Progenitor cell of endocrine pancreas (in vitro differentiated cells): Measurements from ENCODE around the gene MRPL36. TPM values are rescaled to one million over a fixed set of nuclear protein-coding genes. Genes with fewer than 3 reads are reported as not detected.

Experiments used
- DNase-seq: peaks from one replicate; pipeline ENCODE4 v3.0.0; 2021; ENCODE audit warnings: low spot score; ENCODE audit not compliant: unreplicated experiment
- H3K27ac Mint-ChIP-seq: 2 replicates; pipeline ENCODE4 v1.8.0; 2021; ENCODE audit warnings: mild to moderate bottlenecking, moderate library complexity, mixed read lengths
- H3K27me3 Mint-ChIP-seq: 2 replicates; pipeline ENCODE4 v1.8.0; 2021; ENCODE audit warnings: mixed read lengths
- H3K36me3 Mint-ChIP-seq: 2 replicates; pipeline ENCODE4 v1.8.0; 2022; ENCODE audit warnings: mixed read lengths; ENCODE audit not compliant: insufficient read depth
- H3K4me1 Mint-ChIP-seq: 2 replicates; pipeline ENCODE4 v1.8.0; 2021; ENCODE audit warnings: low read depth, mixed read lengths
- H3K4me3 Mint-ChIP-seq: 2 replicates; pipeline ENCODE4 v1.8.0; 2021; ENCODE audit warnings: low read depth, mild to moderate bottlenecking, moderate library complexity, mixed read lengths
- H3K9me3 Mint-ChIP-seq: 2 replicates; pipeline ENCODE4 v1.8.0; 2021; ENCODE audit warnings: low read depth, mixed read lengths
- total RNA-seq: library from RNA; stranded (reverse); gene quantifications from 2 replicates; pipeline ENCODE4 v1.2.1, GENCODE V29; 2021
- TF ChIP-seq, protein P1 (sequence below): fragments of 200-600 bp; sonication (generic); IDR thresholded peaks from one replicate; pipeline ENCODE4 v1.5.0; 2021; ENCODE audit warnings: antibody characterized with exemption, mild to moderate bottlenecking; ENCODE audit not compliant: unreplicated experiment

MRPL36 gene
- total RNA-seq, 1 donor from 2014 or later, result 40.5 TPM

DNA sequence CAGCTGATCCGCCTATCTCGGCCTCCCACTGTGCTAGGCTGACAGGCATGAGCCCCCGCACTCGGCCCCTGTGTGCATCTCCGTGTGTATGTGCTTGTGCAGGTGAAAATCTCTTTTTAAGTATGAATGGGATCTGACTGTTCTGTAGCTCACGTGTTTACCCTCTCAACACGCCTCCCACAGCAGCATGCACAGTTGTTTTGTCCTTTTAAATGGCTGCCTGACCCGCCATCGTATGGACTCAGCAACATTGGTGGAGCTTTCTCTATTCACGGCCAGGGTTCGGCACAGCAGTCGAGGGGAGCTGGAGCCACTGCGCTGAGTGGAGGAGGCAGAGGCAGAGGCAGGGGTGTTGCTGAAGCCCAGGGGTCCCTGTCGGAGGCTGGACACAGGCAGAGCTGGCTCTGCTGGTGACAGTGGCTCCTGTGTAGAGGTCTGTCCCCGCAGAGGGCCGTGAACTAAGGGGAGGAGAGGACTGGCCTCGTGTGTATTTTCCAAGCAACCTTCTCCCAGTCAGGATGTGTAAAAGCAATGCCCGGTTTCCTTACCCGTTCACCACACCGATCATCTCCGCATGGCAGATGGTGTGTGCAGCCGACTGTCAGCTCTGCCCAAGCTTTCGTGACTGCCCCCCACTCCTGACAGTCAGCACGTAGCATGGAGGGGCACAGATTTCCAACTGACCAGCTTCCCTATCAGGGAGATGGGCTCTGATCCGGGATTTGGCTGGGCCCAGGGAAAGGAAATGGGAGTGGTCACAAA is 37.3 kb downstream of the MRPL36 start:
- TF ChIP-seq, protein P1, sequence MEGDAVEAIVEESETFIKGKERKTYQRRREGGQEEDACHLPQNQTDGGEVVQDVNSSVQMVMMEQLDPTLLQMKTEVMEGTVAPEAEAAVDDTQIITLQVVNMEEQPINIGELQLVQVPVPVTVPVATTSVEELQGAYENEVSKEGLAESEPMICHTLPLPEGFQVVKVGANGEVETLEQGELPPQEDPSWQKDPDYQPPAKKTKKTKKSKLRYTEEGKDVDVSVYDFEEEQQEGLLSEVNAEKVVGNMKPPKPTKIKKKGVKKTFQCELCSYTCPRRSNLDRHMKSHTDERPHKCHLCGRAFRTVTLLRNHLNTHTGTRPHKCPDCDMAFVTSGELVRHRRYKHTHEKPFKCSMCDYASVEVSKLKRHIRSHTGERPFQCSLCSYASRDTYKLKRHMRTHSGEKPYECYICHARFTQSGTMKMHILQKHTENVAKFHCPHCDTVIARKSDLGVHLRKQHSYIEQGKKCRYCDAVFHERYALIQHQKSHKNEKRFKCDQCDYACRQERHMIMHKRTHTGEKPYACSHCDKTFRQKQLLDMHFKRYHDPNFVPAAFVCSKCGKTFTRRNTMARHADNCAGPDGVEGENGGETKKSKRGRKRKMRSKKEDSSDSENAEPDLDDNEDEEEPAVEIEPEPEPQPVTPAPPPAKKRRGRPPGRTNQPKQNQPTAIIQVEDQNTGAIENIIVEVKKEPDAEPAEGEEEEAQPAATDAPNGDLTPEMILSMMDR, result no peak
- Mint-ChIP-seq H3K4me1 (no peaks in the 10 kb centered on the region), H3K36me3 (no peaks in the 10 kb centered on the region), H3K27me3 (peaks cover 29% of the 10 kb centered on the region), H3K9me3 (peaks cover 6% of the 10 kb centered on the region), H3K4me3 (no peak overlapping the region), H3K27ac (no peak overlapping the region)
- peak; percentile 3 for DNase-seq

DNA sequence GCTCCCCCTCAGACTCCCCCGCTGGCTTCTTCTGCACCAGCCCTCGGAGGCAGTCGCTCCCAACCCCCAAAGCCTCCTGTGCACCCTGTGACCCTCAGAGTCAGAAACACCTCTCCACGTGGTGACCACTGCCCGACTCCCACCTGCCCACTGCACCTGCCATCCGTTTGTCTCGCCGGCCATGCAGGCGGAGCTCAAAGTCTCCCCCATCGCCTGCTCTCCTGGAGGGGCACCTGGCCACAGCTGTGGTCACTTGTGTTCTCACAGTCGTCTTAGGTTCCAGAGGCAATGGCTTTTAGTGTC is 38.2 kb downstream of the MRPL36 start:
- DNase-seq, result no peak
- TF ChIP-seq, protein P1, result no peak
- no peak overlapping the region for H3K4me3 Mint-ChIP-seq
- peaks cover 6% of the 10 kb centered on the region for H3K9me3 Mint-ChIP-seq
- no peaks in the 10 kb centered on the region for H3K36me3 Mint-ChIP-seq
- no peaks in the 10 kb centered on the region for H3K4me1 Mint-ChIP-seq
- peaks cover 29% of the 10 kb centered on the region for H3K27me3 Mint-ChIP-seq
- H3K27ac Mint-ChIP-seq, result no peak overlapping the region

DNA sequence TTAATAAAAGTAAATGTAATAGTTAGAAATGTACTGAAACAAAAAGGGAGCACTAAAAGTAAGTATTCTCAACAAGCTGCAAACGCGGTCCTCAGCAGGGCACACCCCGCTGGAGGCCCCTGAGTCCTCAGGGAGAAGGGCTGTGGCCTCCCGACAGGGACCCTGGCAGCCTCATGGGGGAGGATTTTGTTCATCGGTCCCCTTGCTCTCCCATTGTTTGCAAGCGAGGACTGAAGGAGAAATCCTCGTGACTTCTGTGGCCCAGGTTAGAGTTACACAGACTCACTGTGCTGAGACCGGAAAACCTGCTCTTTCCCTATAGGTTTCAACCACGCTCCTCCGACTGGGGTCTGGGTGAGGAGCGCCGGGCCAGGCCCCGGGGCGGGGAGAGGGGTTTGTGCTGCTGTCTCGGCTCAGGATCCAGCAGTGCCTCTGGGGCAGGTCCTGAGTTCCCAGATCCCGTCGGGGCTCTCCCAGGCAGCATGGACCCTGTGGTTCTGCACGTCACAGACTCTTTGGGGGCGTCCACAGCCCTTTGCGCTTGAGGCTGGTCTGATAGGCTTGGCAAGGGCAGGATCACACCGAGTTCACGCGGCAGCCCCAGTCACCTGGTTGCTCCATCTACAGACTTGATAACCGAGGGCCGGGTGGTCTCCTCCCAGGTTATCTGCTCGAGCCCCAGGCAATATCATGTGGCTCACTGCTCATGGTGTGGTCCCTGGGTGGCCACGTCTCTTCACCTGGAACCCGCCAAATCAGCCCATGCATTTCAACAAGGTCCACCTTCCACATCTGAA is 38.8 kb downstream of the MRPL36 start:
- Mint-ChIP-seq H3K4me1 (peaks cover 3% of the 10 kb centered on the region), H3K27ac (no peak overlapping the region), H3K9me3 (peaks cover 6% of the 10 kb centered on the region), H3K36me3 (no peaks in the 10 kb centered on the region), H3K4me3 (no peak overlapping the region), H3K27me3 (peaks cover 29% of the 10 kb centered on the region)
- DNase-seq, result peak; percentile 7
- TF ChIP-seq, protein P1, result no peak

DNA sequence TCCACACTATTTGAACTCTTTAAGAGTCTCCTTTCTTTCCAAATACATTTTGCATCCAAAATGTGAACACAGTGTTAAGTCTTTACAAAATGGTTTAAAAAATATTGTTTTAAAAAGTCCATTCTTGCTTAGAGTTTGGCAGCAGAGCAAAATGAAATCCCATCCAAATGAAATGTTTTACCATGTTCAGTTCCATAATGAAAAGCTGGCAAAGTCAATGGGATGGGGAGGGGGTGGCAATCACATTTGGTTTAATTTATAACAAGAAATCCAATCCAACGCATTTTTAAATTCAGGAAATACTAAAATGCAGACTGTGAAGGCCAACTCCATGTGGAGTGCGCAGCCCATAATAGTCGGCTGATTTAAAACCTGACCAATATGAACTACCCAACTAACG is 39.4 kb downstream of the MRPL36 start:
- TF ChIP-seq, protein P1, result no peak
- Mint-ChIP-seq H3K36me3 (no peaks in the 10 kb centered on the region), H3K9me3 (peaks cover 6% of the 10 kb centered on the region), H3K4me1 (peaks cover 9% of the 10 kb centered on the region), H3K27me3 (peaks cover 29% of the 10 kb centered on the region), H3K27ac (no peak overlapping the region), H3K4me3 (no peak overlapping the region)
- DNase-seq, result no peak

DNA sequence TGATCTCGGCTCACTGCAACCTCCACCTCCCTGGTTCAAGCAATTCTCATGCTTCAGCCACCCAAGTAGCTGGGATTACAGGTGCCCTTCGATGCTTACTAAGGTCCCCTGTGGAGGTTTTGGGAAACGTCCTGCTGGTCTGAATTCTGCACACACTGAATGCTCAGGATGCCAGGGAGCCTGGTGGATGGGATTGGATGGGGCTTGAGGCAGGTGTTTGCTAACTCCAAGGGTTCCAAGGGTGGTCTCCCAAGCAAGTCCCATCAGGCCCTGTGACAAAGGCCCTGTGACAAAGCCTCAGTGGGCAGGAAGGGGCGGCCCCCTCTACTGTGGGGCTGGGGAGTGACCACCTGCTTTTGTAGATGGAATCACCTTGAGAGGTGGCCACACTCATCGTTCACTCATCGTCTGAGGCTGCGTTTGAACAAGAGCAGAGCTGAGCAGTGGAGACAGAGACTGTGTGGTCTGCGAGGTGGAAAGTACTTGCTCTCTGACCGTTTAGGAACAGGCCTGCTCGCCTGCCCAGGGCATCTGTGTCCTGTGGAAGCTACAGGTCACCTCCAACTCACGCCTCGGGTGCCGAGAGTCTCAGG is 40.2 kb downstream of the MRPL36 start:
- H3K4me3 Mint-ChIP-seq, result no peak overlapping the region
- TF ChIP-seq, protein P1, result no peak
- H3K4me1 Mint-ChIP-seq, result peaks cover 10% of the 10 kb centered on the region
- H3K27me3 Mint-ChIP-seq, result peaks cover 23% of the 10 kb centered on the region
- peaks cover 6% of the 10 kb centered on the region for H3K9me3 Mint-ChIP-seq
- H3K27ac Mint-ChIP-seq, result no peak overlapping the region
- H3K36me3 Mint-ChIP-seq, result no peaks in the 10 kb centered on the region
- DNase-seq, result no peak
